Cardiac muscle cell (in vitro differentiated cells and primary cell): Measurements from ENCODE around the gene ZNF467. TPM values are rescaled to one million over a fixed set of nuclear protein-coding genes. Genes with fewer than 3 reads are reported as not detected.

Experiments
- DNase-seq, 2 donors: peaks; one replicate each; pipeline versions ENCODE4 v3.0.0 to v3.0.0-alpha.2; 2010 to 2017; ENCODE audit warnings: low read depth in 1 of 2, low spot score in 1 of 2
- H3K27ac ChIP-seq: fragments of 200-600 bp; sonication (generic); 2 replicates; pipeline ENCODE4 v1.5.1; 2016
- H3K27me3 ChIP-seq: fragments of 200-600 bp; sonication (generic); 2 replicates; pipeline ENCODE4 v1.6.0; 2016; ENCODE audit warnings: control low read depth
- H3K36me3 ChIP-seq: fragments of 200-600 bp; sonication (generic); 2 replicates; pipeline ENCODE4 v1.5.1; 2016; ENCODE audit warnings: control low read depth
- H3K4me1 ChIP-seq: fragments of 200-600 bp; sonication (generic); 2 replicates; pipeline ENCODE4 v1.8.1; 2017; ENCODE audit warnings: low read depth, mild to moderate bottlenecking, mixed run types
- H3K4me3 ChIP-seq: fragments of 200-600 bp; sonication (generic); 2 replicates; pipeline ENCODE4 v1.5.1; 2016; ENCODE audit warnings: mild to moderate bottlenecking
- H3K9me3 ChIP-seq: fragments of 200-600 bp; sonication (generic); 2 replicates; pipeline ENCODE4 v1.5.1; 2017; ENCODE audit warnings: low read depth, mild to moderate bottlenecking, control low read depth
- polyA plus RNA-seq: library from polyadenylated mRNA; unstranded; fragments of >200 nt; fragmentation: Nextera tagmentation; extraction: Ambion mirVana; gene quantifications from 2 replicates; pipeline ENCODE4 v1.2.1, GENCODE V29; 2016
- total RNA-seq: library from RNA; depleted of rRNA; stranded (reverse); fragments of >200 nt; gene quantifications from 2 replicates; pipeline ENCODE4 v1.2.3, GENCODE V29; 2016
- TF ChIP-seq, protein P1 (sequence below): IDR thresholded peaks from 2 replicates; pipeline ENCODE4 v1.5.1; 2012; ENCODE audit warnings: low read depth, mild to moderate bottlenecking, low read length

Gene ZNF467
- total and polyA plus RNA-seq, 2 experiments from 2014 or later, result 27.7 to 33.7 TPM

- Histone ChIP-seq H3K4me1 (no peaks in the 10 kb centered on the region), H3K4me3 (no peak overlapping the region), H3K27me3 (no peaks in the 10 kb centered on the region), H3K36me3 (no peaks in the 10 kb centered on the region), H3K9me3 (no peaks in the 10 kb centered on the region), H3K27ac (no peak overlapping the region)
- DNase-seq, result no peak
- TF ChIP-seq, protein P1, sequence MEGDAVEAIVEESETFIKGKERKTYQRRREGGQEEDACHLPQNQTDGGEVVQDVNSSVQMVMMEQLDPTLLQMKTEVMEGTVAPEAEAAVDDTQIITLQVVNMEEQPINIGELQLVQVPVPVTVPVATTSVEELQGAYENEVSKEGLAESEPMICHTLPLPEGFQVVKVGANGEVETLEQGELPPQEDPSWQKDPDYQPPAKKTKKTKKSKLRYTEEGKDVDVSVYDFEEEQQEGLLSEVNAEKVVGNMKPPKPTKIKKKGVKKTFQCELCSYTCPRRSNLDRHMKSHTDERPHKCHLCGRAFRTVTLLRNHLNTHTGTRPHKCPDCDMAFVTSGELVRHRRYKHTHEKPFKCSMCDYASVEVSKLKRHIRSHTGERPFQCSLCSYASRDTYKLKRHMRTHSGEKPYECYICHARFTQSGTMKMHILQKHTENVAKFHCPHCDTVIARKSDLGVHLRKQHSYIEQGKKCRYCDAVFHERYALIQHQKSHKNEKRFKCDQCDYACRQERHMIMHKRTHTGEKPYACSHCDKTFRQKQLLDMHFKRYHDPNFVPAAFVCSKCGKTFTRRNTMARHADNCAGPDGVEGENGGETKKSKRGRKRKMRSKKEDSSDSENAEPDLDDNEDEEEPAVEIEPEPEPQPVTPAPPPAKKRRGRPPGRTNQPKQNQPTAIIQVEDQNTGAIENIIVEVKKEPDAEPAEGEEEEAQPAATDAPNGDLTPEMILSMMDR, result no peak
These were observed 30.7 kb upstream of the ZNF467 start for GRCh38 chr7:149804106-149804505.

DNA sequence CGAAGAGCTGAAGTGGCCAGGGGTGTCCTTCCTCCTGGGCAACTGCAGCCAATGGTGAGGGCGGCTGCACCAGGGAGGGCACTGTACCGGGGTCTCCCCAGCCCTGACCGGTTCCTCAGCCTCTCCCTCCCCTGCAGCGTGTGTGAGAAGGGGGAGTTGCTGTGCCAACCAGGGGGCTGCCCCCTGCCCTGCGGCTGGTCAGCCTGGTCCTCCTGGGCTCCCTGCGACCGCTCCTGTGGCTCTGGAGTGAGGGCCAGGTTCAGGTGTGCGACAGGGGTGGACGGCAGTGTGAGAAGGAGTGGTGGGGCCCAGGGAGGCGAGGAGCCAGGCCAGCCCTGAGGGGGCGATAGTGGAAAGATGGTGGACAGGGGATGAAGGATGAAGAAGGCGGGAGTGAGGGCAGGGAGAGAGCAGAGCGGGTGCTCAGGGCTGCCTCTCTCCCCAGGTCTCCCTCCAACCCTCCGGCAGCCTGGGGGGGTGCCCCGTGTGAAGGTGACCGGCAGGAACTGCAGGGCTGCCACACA, 30.2 kb upstream of the ZNF467 start:
- TF ChIP-seq, protein P1, result no peak
- no peak for DNase-seq
- no peak overlapping the region for H3K27ac ChIP-seq
- no peaks in the 10 kb centered on the region for H3K9me3 ChIP-seq
- no peaks in the 10 kb centered on the region for H3K36me3 ChIP-seq
- H3K4me3 ChIP-seq, result no peak overlapping the region
- no peaks in the 10 kb centered on the region for H3K4me1 ChIP-seq
- H3K27me3 ChIP-seq, result no peaks in the 10 kb centered on the region

- no peak for DNase-seq
- no peaks in the 10 kb centered on the region for H3K4me1 ChIP-seq
- TF ChIP-seq, protein P1, result no peak
- H3K27me3 ChIP-seq, result no peaks in the 10 kb centered on the region
- no peaks in the 10 kb centered on the region for H3K9me3 ChIP-seq
- H3K4me3 ChIP-seq, result no peak overlapping the region
- H3K27ac ChIP-seq, result no peak overlapping the region
- H3K36me3 ChIP-seq, result no peaks in the 10 kb centered on the region
These were observed 29.6 kb upstream of the ZNF467 start for GRCh38 chr7:149802966-149803365.

GRCh38 chr7:149801816-149802215, 28.4 kb upstream of the ZNF467 start:
- Histone ChIP-seq H3K4me3 (no peak overlapping the region), H3K36me3 (no peaks in the 10 kb centered on the region), H3K27me3 (no peaks in the 10 kb centered on the region), H3K9me3 (no peaks in the 10 kb centered on the region), H3K27ac (no peak overlapping the region), H3K4me1 (no peaks in the 10 kb centered on the region)
- DNase-seq, result no peak
- TF ChIP-seq, protein P1, result no peak

DNA sequence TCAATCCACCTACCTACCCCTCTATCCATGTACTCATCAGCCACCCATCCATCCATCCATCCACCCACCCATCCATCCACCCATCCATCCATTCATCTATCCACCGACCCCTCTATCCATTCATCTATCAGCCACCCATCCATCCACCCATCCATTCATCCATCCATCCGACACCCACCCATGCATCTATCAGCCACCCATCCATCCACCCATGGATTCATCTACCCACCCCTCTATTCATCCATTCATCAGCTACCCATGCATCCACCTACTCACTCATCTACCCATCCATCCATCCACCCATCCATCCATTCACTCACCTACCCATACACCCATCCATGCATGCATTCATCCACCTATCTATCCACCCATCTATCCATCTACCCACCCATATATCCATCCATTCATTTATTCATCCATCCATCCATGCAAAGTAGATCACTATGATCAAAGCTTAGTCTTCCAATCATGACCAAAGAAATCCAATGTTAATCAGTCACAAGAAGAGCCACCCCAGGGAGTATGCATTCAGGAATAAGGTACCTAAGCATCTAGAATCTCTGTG, 27.7 kb upstream of the ZNF467 start:
- Histone ChIP-seq H3K27me3 (no peaks in the 10 kb centered on the region), H3K9me3 (no peaks in the 10 kb centered on the region), H3K27ac (no peak overlapping the region), H3K36me3 (no peaks in the 10 kb centered on the region), H3K4me3 (no peak overlapping the region), H3K4me1 (no peaks in the 10 kb centered on the region)
- TF ChIP-seq, protein P1, result no peak
- no peak for DNase-seq
